HepG2 (cell line): Measurements from ENCODE around the gene POLR2M. TPM values are rescaled to one million over a fixed set of nuclear protein-coding genes. Genes with fewer than 3 reads are reported as not detected.

ENCODE experiments used
- ATAC-seq: fragments of 200-7000 bp; cut with Tn5 transposase; 3 replicates; pipeline ENCODE4 v1.9.1; 2020; ENCODE audit warnings: mild to moderate bottlenecking, moderate library complexity
- BruUV-seq: library from RNA; stranded (reverse); fragments of 400-500 nt; replicated peaks from 2 replicates; lab custom pipeline; 2021; lab: Mats Ljungman, UMichigan
- CTCF ChIA-PET: fragments of 300-600 bp; formaldehyde crosslinking; extraction: SDS; loops from one replicate; lab custom pipeline; 2021; ENCODE audit warnings: low total read pairs, inconsistent platforms, low intra/inter-chr PET ratio; lab: Yijun Ruan, JAX
- POLR2A ChIA-PET: fragments of 350-600 bp; sonication (Branson Sonifier 250); formaldehyde crosslinking; loops from one replicate; lab custom pipeline; 2020; ENCODE audit warnings: antibody characterized with exemption, inconsistent platforms; lab: Yijun Ruan, JAX
- DNase-seq: peaks from one replicate; pipeline ENCODE4 v3.0.0-alpha.2; 2015; ENCODE audit warnings: low spot score
- FAIRE-seq: peaks from 3 replicates; lab custom pipeline; 2011; peaks lifted over from hg19 to GRCh38; lab: Jason Lieb, UNC
- H2AFZ ChIP-seq: one replicate; pipeline ENCODE4 v1.6.1; 2011; ENCODE audit warnings: low read length, inconsistent platforms
- H3K27ac ChIP-seq: fragments of 300-600 bp; 3 replicates; pipeline ENCODE4 v1.8.0; 2011; ENCODE audit warnings: mixed run types, mild to moderate bottlenecking, mixed read lengths, low read length, inconsistent platforms; ENCODE audit not compliant: insufficient read depth; ENCODE audit errors: extremely low read length
- H3K27me3 ChIP-seq, 2 experiments: fragments of 200-600 bp in 1 of 2; 2 replicates in 1 of 2; 3 replicates in 1 of 2; pipeline versions ENCODE4 v1.6.0 to v1.8.0; 2011; ENCODE audit warnings: low read length in 2 of 2, mild to moderate bottlenecking in 2 of 2, moderate library complexity in 2 of 2, inconsistent platforms in 1 of 2; ENCODE audit not compliant: insufficient read depth in 2 of 2, control insufficient read depth in 1 of 2
- H3K36me3 ChIP-seq, 2 experiments: fragments of 200-600 bp in 1 of 2; replicated peaks in 1 of 2; 2 replicates in 1 of 2; 3 replicates in 1 of 2; pipeline versions ENCODE4 v1.5.1 to v1.8.0; 2011; ENCODE audit warnings: low read length in 2 of 2, inconsistent platforms in 1 of 2; ENCODE audit not compliant: insufficient read depth in 2 of 2, control insufficient read depth in 1 of 2
- H3K4me1 ChIP-seq: 2 replicates; pipeline ENCODE4 v1.5.1; 2012; ENCODE audit warnings: low read length, inconsistent platforms; ENCODE audit not compliant: insufficient read depth
- H3K4me2 ChIP-seq: 2 replicates; pipeline ENCODE4 v1.6.0; 2011; ENCODE audit warnings: low read depth, low read length, inconsistent platforms
- H3K4me3 ChIP-seq, 3 experiments: fragments of 200-600 bp in 1 of 3; sonication (generic), shearing (Covaris generic) in 1 of 3; replicated peaks in 1 of 3; 2 replicates each; pipeline ENCODE4 v1.5.1; 2011 to 2016; ENCODE audit warnings: low read length in 3 of 3, inconsistent platforms in 2 of 3, low read depth in 2 of 3, mild to moderate bottlenecking in 2 of 3, control low read depth in 1 of 3, mixed read lengths in 1 of 3; ENCODE audit not compliant: insufficient read depth in 1 of 3
- H3K79me2 ChIP-seq: one replicate; pipeline ENCODE4 v1.6.1; 2011; ENCODE audit warnings: low read length, inconsistent platforms; ENCODE audit not compliant: insufficient read depth
- H3K9ac ChIP-seq: 2 replicates; pipeline ENCODE4 v1.6.0; 2011; ENCODE audit warnings: mild to moderate bottlenecking, low read depth, low read length, inconsistent platforms; ENCODE audit not compliant: insufficient read depth
- H3K9me3 ChIP-seq: 2 replicates; pipeline ENCODE4 v1.5.1; 2012; ENCODE audit warnings: mild to moderate bottlenecking, low read length
- H4K20me1 ChIP-seq: 2 replicates; pipeline ENCODE4 v1.6.0; 2011; ENCODE audit warnings: inconsistent platforms, mild to moderate bottlenecking, low read length, moderate library complexity; ENCODE audit not compliant: insufficient read depth
- JUND ChIP-seq: sonication (generic); formaldehyde crosslinking; IDR thresholded peaks from 2 replicates; pipeline ENCODE4 v1.8.0; 2022; ENCODE audit warnings: mild to moderate bottlenecking, missing genetic modification reagents
- MBNL3 ChIP-seq: fragments of 250-450 bp; sonication (Bioruptor Pico); conservative IDR thresholded peaks from 2 replicates; pipeline ENCODE4 v1.8.0; 2022; ENCODE audit warnings: mild to moderate bottlenecking, inconsistent platforms
- SNRNP70 ChIP-seq: fragments of 200-400 bp; formaldehyde crosslinking; IDR thresholded peaks from 2 replicates; pipeline ENCODE4 v1.6.1; 2017; ENCODE audit warnings: mild to moderate bottlenecking, low read depth, low read length, moderate library complexity
- SYNCRIP ChIP-seq: fragments of 200-400 bp; formaldehyde crosslinking; IDR thresholded peaks from 2 replicates; pipeline ENCODE4 v1.6.1; 2018; ENCODE audit warnings: mild to moderate bottlenecking, low read depth, low read length; ENCODE audit not compliant: insufficient read depth
- ZBTB10 ChIP-seq: sonication (generic); formaldehyde crosslinking; IDR thresholded peaks from 2 replicates; pipeline ENCODE4 v1.4.0; 2020; ENCODE audit warnings: missing genetic modification reagents, borderline replicate concordance
- ZNF234 ChIP-seq: sonication (generic); formaldehyde crosslinking; conservative IDR thresholded peaks from 2 replicates; pipeline ENCODE4 v1.5.1; 2020; ENCODE audit warnings: mild to moderate bottlenecking, missing genetic modification reagents
- WGBS: methylation state at CpG from one replicate; pipeline ENCODE4 v1.1.6; 2017; ENCODE audit warnings: low lambda C conversion rate; 5-methylcytosine and 5-hydroxymethylcytosine counted together
- in situ Hi-C: cut with HindIII; loops from 2 replicates; pipeline ENCODE4 v1.10.0; 2017; ENCODE audit warnings: low pct_unique_long_range_greater_than_20kb; ENCODE audit not compliant: extremely low pct_ligation_motif_present
- intact Hi-C: fragments of 100-400 bp; cut with micrococcal nuclease; formaldehyde crosslinking; loops from one replicate; pipeline ENCODE4 v1.10.0; 2022; ENCODE audit not compliant: unreplicated experiment
- polyA plus RNA-seq, 8 experiments: library from polyadenylated mRNA; depleted of rRNA in 3 of 8; stranded (reverse) in 7 of 8; unstranded in 1 of 8; fragments of >200 nt; fragmentation: Illumina TruSeq in 4 of 8; extraction: Trizol in 4 of 8; gene quantifications; 2 replicates each; pipeline versions ENCODE4 v1.2.1 to v1.2.3, GENCODE V29; 2011 to 2016; ENCODE audit warnings: low read depth in 4 of 8, missing spikeins in 1 of 8, mixed read lengths in 1 of 8; ENCODE audit not compliant: insufficient read depth in 1 of 8
- total RNA-seq, 5 experiments: library from RNA; depleted of rRNA; stranded (reverse); fragments of >200 nt; fragmentation: Illumina TruSeq; extraction: Trizol; gene quantifications; 2 replicates each; pipeline ENCODE4 v1.2.3, GENCODE V29; 2016; ENCODE audit warnings: low read depth in 1 of 5
- TF ChIP-seq, protein P1 (sequence below): sonication (generic); formaldehyde crosslinking; IDR thresholded peaks from 2 replicates; pipeline ENCODE4 v1.4.0; 2020; ENCODE audit warnings: mild to moderate bottlenecking, missing genetic modification reagents

Gene POLR2M
- total and polyA plus RNA-seq, 2 of the 13 experiments (the other 11 are each of a cell fraction or from before 2014, with no cell fraction given), result 25.9 to 48.5 TPM

GRCh38 chr15:57668016-57668415 is 38.5 kb upstream of the POLR2M start (continued):
- TF ChIP-seq SNRNP70, result no peak
- TF ChIP-seq, all 625 proteins: peak for 0

- in situ Hi-C loops (no loop called here), intact Hi-C loops (no loop called here)
- H3K4me1 ChIP-seq, result peaks cover 6% of the 10 kb centered on the region; the same call in 1 of the 2 replicates
- H3K4me2 ChIP-seq, result no peak overlapping the region
- FAIRE-seq (no peak), ATAC-seq (no peak), DNase-seq (no peak)
- H2AFZ ChIP-seq, result no peak overlapping the region
- no peaks in the 10 kb centered on the region for H4K20me1 ChIP-seq
- ChIA-PET CTCF (no interaction called here), POLR2A (no interaction called here)
- WGBS, result 0% methylated on average over 1 of the region's 1 CpG
- H3K4me3 ChIP-seq, result no peak overlapping the region
- TF ChIP-seq SYNCRIP (no peak), JUND (no peak), ZBTB10 (CRISPR knock-in tag) (no peak), MBNL3 (CRISPR knock-in tag) (no peak), ZNF234 (CRISPR knock-in tag) (no peak)
- TF ChIP-seq, protein P1, sequence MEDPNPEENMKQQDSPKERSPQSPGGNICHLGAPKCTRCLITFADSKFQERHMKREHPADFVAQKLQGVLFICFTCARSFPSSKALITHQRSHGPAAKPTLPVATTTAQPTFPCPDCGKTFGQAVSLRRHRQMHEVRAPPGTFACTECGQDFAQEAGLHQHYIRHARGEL (CRISPR knock-in tag), result no peak
- no TSS peak for BruUV-seq
- no peaks in the 10 kb centered on the region for H3K36me3 ChIP-seq
- no peaks in the 10 kb centered on the region for H3K9me3 ChIP-seq
- H3K79me2 ChIP-seq, result no peaks in the 10 kb centered on the region
- no peak overlapping the region for H3K27ac ChIP-seq
- no peak overlapping the region for H3K9ac ChIP-seq
- H3K27me3 ChIP-seq, result peaks cover 2 to 15% of the 10 kb centered on the region in 2 experiments; a peak in 2 of 5 replicates
Measured at GRCh38 chr15:57671636-57672035, 34.9 kb upstream of the POLR2M start.
